B cell (primary cell): Measurements from ENCODE around the gene IPO4.

Source experiments
- EZH2 ChIP-seq: IDR thresholded peaks from 2 replicates; pipeline ENCODE4 v1.6.1; 2012; ENCODE audit warnings: borderline replicate concordance, low read depth, mild to moderate bottlenecking, moderate library complexity, low read length; ENCODE audit not compliant: insufficient read depth, poor library complexity, severe bottlenecking
- TF ChIP-seq, protein P1 (sequence below): fragments of 200-600 bp; IDR thresholded peaks from one replicate; pipeline ENCODE4 v1.8.0; 2022; ENCODE audit warnings: antibody characterized with exemption, mild to moderate bottlenecking

DNA sequence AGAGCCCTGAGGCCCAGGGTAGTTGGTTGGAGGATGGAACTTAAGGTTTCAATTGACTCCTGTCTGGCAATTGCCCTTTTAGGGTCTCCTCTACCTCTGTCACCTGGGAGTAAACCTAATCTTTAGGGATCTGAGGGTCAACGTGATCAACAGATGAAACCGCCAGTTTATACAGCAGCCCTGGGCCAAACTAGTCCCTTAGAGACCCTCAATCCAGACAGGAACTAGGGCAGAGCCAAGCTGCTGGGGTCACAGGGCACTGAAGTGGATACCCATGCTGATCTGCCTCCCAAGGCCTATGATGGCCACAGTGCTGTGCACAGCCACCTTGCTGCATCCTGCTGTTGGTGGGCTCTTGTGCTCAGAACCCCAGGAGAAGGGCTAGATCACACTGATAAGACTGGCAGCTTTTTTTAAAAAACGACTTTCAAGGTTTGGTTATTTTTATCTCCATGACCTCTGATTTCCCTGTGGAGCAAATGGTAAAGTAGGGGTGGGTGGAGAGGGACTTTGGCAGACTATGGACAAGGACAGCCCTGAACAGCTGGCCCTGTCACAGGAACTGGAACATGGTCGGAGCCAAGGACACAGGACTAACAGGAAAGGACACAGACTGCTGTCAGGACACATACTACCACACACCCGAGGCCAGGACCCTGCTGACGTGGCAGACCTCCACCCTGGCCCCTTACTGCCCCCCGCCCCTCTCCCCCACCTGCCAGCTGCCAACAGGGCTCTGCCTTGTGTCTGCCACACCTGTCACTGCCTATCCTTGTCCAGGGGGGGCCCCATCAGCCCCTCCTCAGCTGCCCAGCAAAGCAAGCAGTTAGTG, 57.7 kb downstream of the IPO4 start:
- TF ChIP-seq, protein P1, sequence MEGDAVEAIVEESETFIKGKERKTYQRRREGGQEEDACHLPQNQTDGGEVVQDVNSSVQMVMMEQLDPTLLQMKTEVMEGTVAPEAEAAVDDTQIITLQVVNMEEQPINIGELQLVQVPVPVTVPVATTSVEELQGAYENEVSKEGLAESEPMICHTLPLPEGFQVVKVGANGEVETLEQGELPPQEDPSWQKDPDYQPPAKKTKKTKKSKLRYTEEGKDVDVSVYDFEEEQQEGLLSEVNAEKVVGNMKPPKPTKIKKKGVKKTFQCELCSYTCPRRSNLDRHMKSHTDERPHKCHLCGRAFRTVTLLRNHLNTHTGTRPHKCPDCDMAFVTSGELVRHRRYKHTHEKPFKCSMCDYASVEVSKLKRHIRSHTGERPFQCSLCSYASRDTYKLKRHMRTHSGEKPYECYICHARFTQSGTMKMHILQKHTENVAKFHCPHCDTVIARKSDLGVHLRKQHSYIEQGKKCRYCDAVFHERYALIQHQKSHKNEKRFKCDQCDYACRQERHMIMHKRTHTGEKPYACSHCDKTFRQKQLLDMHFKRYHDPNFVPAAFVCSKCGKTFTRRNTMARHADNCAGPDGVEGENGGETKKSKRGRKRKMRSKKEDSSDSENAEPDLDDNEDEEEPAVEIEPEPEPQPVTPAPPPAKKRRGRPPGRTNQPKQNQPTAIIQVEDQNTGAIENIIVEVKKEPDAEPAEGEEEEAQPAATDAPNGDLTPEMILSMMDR: no peak
- TF ChIP-seq EZH2: no peak
